Right atrium auricular region (tissue), 2 donors: ENCODE data around the gene FUS. TPM values are rescaled to one million over a fixed set of nuclear protein-coding genes. Genes with fewer than 3 reads are reported as not detected.

Experiments
- DNase-seq: peaks from one replicate; pipeline ENCODE4 v3.0.0-alpha.2; 2019; ENCODE audit warnings: low spot score
- H3K27ac ChIP-seq, 2 donors: fragments of 200-600 bp; sonication (generic); 1 replicate in 1 of 2; 2 replicates in 1 of 2; pipeline ENCODE4 v1.5.1; 2016 to 2019
- H3K27me3 ChIP-seq, 2 donors: fragments of 200-600 bp; sonication (generic); one replicate each; pipeline versions ENCODE4 v1.5.1 to v1.6.0; 2017 to 2019
- H3K36me3 ChIP-seq: fragments of 200-600 bp; sonication (generic); one replicate; pipeline ENCODE4 v1.5.1; 2016
- H3K4me1 ChIP-seq, 2 donors: fragments of 200-600 bp; sonication (generic); one replicate each; pipeline versions ENCODE4 v1.5.1 to v1.6.0; 2017 to 2019
- H3K4me3 ChIP-seq, 2 donors: fragments of 200-600 bp; sonication (generic); 1 replicate in 1 of 2; 2 replicates in 1 of 2; pipeline ENCODE4 v1.5.1; 2017 to 2019; ENCODE audit warnings: mild to moderate bottlenecking in 1 of 2, moderate library complexity in 1 of 2
- H3K9me3 ChIP-seq, 2 donors: fragments of 200-600 bp; sonication (generic); one replicate each; pipeline ENCODE4 v1.5.1; 2019
- total RNA-seq, 2 donors: library from RNA; depleted of rRNA; stranded (reverse); fragments of >200 nt; gene quantifications; one replicate each; pipeline ENCODE4 v1.1.0, GENCODE V29; 2016
- TF ChIP-seq, protein P1 (sequence below), 2 donors: fragments of 200-600 bp; sonication (generic); IDR thresholded peaks; one replicate each; pipeline ENCODE4 v1.5.1; 2019; ENCODE audit warnings: antibody characterized with exemption in 2 of 2

The FUS gene
- total RNA-seq, 2 donors from 2014 or later: 16.9 to 34.3 TPM

DNA sequence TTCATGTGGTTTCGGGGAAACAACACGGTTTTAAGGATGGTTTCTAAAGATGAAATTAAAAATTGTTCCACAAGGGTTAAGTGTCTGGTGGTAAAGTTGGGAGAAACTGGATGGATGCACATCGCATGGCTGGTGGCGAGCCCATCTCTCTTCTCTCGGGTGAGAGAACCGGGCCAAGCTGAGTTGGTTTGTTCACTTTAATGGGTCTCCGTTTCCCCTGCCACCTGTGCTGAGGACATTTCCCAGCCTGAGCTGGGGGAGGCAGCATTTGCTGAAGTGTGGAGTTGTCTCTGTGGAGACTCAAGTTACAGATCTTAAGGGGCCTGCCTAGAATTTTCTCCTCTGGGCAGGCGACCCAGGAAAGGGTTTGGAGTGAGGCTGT is 7.9 kb downstream of the FUS start:
- Histone ChIP-seq H3K9me3 (no peaks in the 10 kb centered on the region), H3K4me3 (no peak overlapping the region), H3K36me3 (peaks cover 100% of the 10 kb centered on the region), H3K4me1 (peaks cover 0 to 13% of the 10 kb centered on the region in 2 donors), H3K27ac (no peak overlapping the region), H3K27me3 (no peaks in the 10 kb centered on the region)
- DNase-seq: no peak
- TF ChIP-seq, protein P1, sequence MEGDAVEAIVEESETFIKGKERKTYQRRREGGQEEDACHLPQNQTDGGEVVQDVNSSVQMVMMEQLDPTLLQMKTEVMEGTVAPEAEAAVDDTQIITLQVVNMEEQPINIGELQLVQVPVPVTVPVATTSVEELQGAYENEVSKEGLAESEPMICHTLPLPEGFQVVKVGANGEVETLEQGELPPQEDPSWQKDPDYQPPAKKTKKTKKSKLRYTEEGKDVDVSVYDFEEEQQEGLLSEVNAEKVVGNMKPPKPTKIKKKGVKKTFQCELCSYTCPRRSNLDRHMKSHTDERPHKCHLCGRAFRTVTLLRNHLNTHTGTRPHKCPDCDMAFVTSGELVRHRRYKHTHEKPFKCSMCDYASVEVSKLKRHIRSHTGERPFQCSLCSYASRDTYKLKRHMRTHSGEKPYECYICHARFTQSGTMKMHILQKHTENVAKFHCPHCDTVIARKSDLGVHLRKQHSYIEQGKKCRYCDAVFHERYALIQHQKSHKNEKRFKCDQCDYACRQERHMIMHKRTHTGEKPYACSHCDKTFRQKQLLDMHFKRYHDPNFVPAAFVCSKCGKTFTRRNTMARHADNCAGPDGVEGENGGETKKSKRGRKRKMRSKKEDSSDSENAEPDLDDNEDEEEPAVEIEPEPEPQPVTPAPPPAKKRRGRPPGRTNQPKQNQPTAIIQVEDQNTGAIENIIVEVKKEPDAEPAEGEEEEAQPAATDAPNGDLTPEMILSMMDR (IDR thresholded peaks at IDR 0.05): no peak

- Histone ChIP-seq H3K27ac (no peak overlapping the region), H3K36me3 (peaks cover 100% of the 10 kb centered on the region), H3K4me1 (peaks cover 0 to 4% of the 10 kb centered on the region in 2 donors), H3K27me3 (no peaks in the 10 kb centered on the region), H3K9me3 (no peaks in the 10 kb centered on the region), H3K4me3 (no peak overlapping the region)
- DNase-seq: no peak
- TF ChIP-seq, protein P1 (IDR thresholded peaks at IDR 0.05): no peak
Observed at GRCh38 chr16:31188450-31189411, 8.8 kb downstream of the FUS start.

DNA sequence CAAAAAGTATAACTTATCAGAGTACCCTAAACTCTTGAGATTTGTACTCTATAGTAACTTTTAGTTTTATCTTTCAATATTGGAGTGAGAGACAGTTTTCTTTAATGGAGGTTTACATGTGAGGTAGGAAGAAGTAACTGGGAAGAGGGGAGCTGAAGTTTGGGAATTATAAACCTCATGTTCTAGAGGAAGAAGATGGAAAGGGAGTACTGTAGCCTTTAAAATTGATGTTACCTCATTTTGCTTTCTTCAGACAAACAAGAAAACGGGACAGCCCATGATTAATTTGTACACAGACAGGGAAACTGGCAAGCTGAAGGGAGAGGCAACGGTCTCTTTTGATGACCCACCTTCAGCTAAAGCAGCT is 9.5 kb downstream of the FUS start:
- Histone ChIP-seq H3K4me3 (no peak overlapping the region), H3K4me1 (no peaks in the 10 kb centered on the region), H3K27ac (no peak overlapping the region), H3K36me3 (peaks cover 100% of the 10 kb centered on the region), H3K9me3 (no peaks in the 10 kb centered on the region), H3K27me3 (no peaks in the 10 kb centered on the region)
- DNase-seq: no peak
- TF ChIP-seq, protein P1 (IDR thresholded peaks at IDR 0.05): no peak

DNA sequence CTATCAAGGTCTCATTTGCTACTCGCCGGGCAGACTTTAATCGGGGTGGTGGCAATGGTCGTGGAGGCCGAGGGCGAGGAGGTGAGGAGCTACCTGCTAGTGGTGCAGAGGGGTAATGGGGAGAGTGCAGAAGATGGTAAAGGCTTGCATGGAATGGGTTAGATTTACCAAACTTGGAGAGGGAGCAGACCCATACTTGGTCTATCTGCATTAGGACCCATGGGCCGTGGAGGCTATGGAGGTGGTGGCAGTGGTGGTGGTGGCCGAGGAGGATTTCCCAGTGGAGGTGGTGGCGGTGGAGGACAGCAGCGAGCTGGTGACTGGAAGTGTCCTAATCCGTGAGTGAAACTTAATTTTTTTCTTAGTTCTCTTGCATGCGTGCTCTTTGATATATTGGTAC is 10.1 kb downstream of the FUS start:
- Histone ChIP-seq H3K27ac (no peak overlapping the region), H3K9me3 (no peaks in the 10 kb centered on the region), H3K4me3 (no peak overlapping the region), H3K36me3 (peaks cover 100% of the 10 kb centered on the region), H3K4me1 (no peaks in the 10 kb centered on the region), H3K27me3 (no peaks in the 10 kb centered on the region)
- DNase-seq: no peak
- TF ChIP-seq, protein P1 (IDR thresholded peaks at IDR 0.05): no peak

DNA sequence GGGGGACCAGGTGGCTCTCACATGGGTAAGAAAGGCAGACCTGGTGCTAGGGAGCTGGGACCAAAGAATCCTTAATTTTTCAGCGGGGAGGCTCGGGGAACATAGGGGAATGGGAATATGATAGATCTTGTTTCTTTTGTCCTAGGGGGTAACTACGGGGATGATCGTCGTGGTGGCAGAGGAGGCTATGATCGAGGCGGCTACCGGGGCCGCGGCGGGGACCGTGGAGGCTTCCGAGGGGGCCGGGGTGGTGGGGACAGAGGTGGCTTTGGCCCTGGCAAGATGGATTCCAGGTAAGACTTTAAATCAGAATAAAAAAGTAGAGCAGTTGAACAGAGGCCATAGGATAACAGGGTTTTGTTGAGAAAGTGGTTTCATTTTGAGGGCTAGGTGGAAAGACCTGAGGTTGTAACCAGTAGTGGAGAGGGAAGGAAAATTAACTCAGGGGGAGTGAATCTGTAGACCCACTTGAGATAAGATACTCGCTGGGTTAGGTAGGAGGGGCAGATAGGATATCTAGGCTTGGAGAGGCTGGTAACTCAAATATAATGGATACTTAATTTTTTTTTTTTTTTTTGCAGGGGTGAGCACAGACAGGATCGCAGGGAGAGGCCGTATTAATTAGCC is 11.0 kb downstream of the FUS start:
- Histone ChIP-seq H3K4me1 (no peaks in the 10 kb centered on the region), H3K4me3 (no peak overlapping the region), H3K27ac (no peak overlapping the region), H3K9me3 (no peaks in the 10 kb centered on the region), H3K36me3 (peaks cover 100% of the 10 kb centered on the region), H3K27me3 (no peaks in the 10 kb centered on the region)
- DNase-seq: no peak
- TF ChIP-seq, protein P1 (IDR thresholded peaks at IDR 0.05): no peak
